Measurements from ENCODE around the gene CACNA1H.

Gene CACNA1H

GRCh38 chr16:1159973-1160772, 7.3 kb downstream of the CACNA1H start:
- no peak overlapping the region for H3K4me3 ChIP-seq (replicated peaks; ENCODE audit: low read depth, low read length)
- no peak for TF ChIP-seq CTCF (IDR thresholded peaks at IDR 0.05; ENCODE audit: low read depth, low read length, missing control alignments)
- DNase-seq (ENCODE audit: extremely low read depth, low read depth) = no peak

DNA sequence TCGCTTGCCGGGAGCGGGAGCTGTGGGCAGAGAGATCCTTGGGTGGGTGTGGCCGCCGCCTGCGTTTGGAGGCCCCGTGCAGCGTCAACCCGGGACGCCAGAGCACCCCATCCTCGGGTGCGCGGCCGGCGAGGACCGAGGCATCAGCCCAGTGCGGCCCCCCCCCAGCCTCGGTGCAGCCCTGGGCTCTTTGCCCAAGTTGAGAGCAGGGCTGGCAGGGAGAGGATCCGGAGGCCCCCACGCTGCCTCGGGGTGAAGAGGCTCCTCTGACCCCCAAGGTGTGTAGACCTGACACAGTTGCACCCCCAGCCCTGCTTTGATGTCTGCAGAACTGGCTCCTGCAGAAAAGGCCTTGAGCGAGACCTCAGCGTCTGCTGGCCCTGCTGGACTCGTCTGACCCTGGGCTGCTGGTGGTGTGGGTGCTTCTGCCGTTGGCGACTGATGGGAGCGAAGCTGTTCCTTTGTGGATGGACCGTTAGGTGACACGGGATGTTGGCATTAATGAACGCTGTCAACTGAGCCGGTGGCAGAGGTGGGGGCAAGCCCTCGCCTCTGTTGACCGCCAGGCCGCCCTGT, 8.0 kb downstream of the CACNA1H start:
- no peak overlapping the region for H3K4me3 ChIP-seq (replicated peaks; ENCODE audit: low read depth, low read length)
- DNase-seq (ENCODE audit: extremely low read depth, low read depth) = no peak
- TF ChIP-seq CTCF (IDR thresholded peaks at IDR 0.05; ENCODE audit: low read depth, low read length, missing control alignments) = no peak

DNA sequence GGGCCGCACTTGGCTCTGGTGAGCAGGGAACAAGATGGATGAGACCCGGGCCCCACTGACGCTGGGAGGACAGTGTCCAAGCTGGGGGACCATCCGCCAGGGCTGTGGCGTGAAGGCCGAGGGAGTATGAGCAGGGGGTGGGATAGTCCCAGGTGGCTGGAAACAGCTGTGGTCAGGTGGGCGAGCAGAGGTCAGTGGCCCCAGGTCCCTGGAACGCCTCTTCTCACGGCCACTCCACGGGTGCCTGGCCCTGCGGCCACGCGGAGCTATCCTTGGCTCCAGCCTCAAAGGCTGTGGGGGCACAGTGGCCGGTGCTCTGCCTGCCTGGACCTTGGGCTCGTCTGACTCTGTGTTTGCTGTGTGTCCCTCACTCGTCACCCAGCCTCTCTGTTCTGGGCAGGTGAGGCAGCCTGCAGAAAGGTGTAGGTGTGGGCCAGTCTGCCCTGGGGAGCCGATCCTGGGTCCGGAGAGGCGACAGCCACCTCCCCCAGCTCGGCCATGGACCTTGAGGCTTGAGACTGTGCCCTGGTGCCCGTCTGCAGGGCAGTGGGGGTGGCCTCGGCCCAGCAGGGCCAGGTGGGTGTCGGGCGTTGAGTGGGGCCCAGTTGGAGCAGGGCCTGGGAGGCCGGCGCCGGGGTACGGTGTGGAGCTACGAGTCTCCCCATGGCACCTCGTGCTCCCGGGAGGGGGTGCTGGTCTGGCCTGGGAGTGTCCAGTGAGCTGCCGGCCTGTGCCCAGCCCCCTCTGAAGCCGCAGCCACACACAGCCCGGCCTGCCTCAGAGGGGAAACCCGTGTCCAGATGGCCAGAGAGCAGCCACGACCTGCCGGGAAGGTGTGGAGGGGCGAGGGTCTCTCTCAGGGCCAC, 10.0 kb downstream of the CACNA1H start:
- no peak overlapping the region for H3K4me3 ChIP-seq (replicated peaks; ENCODE audit: low read depth, low read length)
- no peak for TF ChIP-seq CTCF (IDR thresholded peaks at IDR 0.05; ENCODE audit: low read depth, low read length, missing control alignments)
- no peak for DNase-seq (ENCODE audit: extremely low read depth, low read depth)

GRCh38 chr16:1163567-1164055, 10.7 kb downstream of the CACNA1H start:
- TF ChIP-seq CTCF (IDR thresholded peaks at IDR 0.05; ENCODE audit: low read depth, low read length, missing control alignments) = no peak
- no peak for DNase-seq (ENCODE audit: extremely low read depth, low read depth)
- no peak overlapping the region for H3K4me3 ChIP-seq (replicated peaks; ENCODE audit: low read depth, low read length)

DNA sequence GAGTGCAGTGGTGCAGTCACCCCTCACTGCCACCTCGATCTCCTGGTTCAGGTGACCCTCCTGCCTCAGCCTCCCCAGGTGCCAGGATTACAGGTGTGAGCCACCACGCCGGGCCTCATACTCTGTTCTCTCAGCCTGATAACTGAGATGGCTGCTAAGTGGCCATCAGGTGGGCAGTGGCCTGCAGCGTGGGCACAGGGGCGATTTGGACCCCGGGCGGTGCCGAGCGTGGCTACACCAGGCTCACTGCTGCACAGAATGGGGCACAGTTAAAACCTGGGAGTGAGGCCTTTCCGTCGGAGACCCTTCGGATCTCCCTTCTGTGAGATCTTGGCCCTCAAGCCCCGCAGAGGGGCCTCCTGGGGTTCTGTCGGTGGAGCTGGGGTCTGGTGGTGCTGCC, 11.5 kb downstream of the CACNA1H start:
- no peak for TF ChIP-seq CTCF (IDR thresholded peaks at IDR 0.05; ENCODE audit: low read depth, low read length, missing control alignments)
- DNase-seq (ENCODE audit: extremely low read depth, low read depth) = no peak
- H3K4me3 ChIP-seq (replicated peaks; ENCODE audit: low read depth, low read length) = no peak overlapping the region

- no peak overlapping the region for H3K4me3 ChIP-seq (replicated peaks; ENCODE audit: low read depth, low read length)
- DNase-seq (ENCODE audit: extremely low read depth, low read depth) = no peak
- TF ChIP-seq CTCF (IDR thresholded peaks at IDR 0.05; ENCODE audit: low read depth, low read length, missing control alignments) = no peak
Observed at GRCh38 chr16:1164975-1165374, 12.1 kb downstream of the CACNA1H start.

Measured in HFF-Myc (cell line).